Measurements from ENCODE around the gene ADGRB3. TPM values are rescaled to one million over a fixed set of nuclear protein-coding genes. Genes with fewer than 3 reads are reported as not detected.

Gene ADGRB3
- total RNA-seq, 1 donor from 2014 or later = 2.7 TPM

DNA sequence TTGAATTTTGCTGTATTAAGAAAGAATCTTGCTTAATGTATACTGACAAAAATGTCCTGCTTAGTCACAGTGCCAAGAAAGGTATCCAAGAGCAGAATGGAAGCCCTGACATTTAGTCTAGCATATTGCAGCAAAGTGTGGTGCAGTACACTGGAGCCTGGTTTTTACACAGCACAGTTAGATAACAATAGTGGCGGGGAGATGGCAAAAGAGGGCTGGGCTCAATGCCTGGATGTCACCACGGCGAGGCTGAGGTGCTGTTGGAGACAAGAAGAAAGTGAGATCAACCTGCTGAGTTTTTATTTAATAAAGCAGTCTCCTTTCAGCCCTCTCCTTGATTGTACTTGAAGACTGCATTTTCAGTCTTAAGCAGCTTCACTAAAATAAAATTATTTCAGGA lies 735.7 kb downstream of the ADGRB3 start:
- DNase-seq (ENCODE audit: extremely low spot score in 2 of 2) = no peak
- no peak overlapping the region for H3K27ac ChIP-seq
- H3K4me1 ChIP-seq = no peaks in the 10 kb centered on the region
- intact Hi-C loops (cut with DNase I) = no loop called here
- no peak overlapping the region for H3K4me3 ChIP-seq
- H3K36me3 ChIP-seq = no peaks in the 10 kb centered on the region
- H3K9me3 ChIP-seq = no peaks in the 10 kb centered on the region
- no peaks in the 10 kb centered on the region for H3K27me3 ChIP-seq
- TF ChIP-seq POLR2AphosphoS5 (IDR thresholded peaks at IDR 0.05; ENCODE audit: insufficient read depth in 1 of 2, low read depth in 1 of 2) = no peak
- TF ChIP-seq POLR2A (IDR thresholded peaks at IDR 0.05) = no peak

DNA sequence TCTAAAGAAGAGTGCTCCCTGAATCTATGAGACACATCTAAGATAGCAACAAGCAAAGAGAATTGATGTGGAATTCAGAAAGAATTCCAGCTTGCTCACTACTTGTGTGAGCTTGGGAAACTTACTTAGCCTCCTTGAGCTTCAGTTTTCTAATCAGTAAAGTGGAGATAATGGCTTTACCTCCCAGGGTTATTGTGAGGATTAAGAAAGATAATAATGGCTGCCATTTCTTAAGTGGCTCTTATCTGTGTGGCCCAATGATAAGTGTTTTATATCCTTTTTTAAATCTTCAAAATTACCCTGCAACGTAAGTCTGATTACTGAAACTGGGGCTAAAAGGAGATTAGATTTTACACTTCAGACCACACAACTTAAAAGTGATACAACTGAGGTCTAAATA lies 743.2 kb downstream of the ADGRB3 start:
- DNase-seq (ENCODE audit: extremely low spot score in 2 of 2) = no peak
- H3K27ac ChIP-seq = no peak overlapping the region
- intact Hi-C loops (cut with DNase I) = no loop called here
- no peaks in the 10 kb centered on the region for H3K4me1 ChIP-seq
- H3K9me3 ChIP-seq = no peaks in the 10 kb centered on the region
- H3K36me3 ChIP-seq = no peaks in the 10 kb centered on the region
- no peaks in the 10 kb centered on the region for H3K27me3 ChIP-seq
- TF ChIP-seq POLR2AphosphoS5 (IDR thresholded peaks at IDR 0.05; ENCODE audit: insufficient read depth in 1 of 2, low read depth in 1 of 2) = no peak
- TF ChIP-seq, protein P1, sequence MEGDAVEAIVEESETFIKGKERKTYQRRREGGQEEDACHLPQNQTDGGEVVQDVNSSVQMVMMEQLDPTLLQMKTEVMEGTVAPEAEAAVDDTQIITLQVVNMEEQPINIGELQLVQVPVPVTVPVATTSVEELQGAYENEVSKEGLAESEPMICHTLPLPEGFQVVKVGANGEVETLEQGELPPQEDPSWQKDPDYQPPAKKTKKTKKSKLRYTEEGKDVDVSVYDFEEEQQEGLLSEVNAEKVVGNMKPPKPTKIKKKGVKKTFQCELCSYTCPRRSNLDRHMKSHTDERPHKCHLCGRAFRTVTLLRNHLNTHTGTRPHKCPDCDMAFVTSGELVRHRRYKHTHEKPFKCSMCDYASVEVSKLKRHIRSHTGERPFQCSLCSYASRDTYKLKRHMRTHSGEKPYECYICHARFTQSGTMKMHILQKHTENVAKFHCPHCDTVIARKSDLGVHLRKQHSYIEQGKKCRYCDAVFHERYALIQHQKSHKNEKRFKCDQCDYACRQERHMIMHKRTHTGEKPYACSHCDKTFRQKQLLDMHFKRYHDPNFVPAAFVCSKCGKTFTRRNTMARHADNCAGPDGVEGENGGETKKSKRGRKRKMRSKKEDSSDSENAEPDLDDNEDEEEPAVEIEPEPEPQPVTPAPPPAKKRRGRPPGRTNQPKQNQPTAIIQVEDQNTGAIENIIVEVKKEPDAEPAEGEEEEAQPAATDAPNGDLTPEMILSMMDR (IDR thresholded peaks at IDR 0.05) = no peak
- TF ChIP-seq POLR2A (IDR thresholded peaks at IDR 0.05) = no peak
- H3K4me3 ChIP-seq = no peak overlapping the region

DNA sequence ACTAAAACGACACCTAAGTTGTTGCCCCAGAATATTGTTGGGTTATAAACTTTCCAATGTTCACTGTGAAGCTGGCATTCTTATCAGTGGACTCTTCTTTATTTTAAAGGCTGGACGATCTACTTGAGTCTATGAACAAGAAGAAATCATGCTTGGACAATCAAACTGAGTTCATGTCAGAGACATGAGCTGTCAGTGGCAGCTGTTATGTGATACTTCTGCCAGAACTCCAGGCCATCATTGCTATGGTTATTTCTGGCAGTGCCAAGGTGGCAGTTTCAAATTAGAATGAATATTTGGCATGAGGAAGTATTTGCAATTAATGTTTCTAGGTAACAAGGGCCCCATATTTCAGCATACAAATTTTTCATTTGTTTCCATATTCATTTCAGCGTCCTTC lies 744.4 kb downstream of the ADGRB3 start:
- intact Hi-C loops (cut with DNase I) = no loop called here
- Histone ChIP-seq H3K4me1 (no peaks in the 10 kb centered on the region), H3K27ac (no peak overlapping the region), H3K27me3 (no peaks in the 10 kb centered on the region), H3K4me3 (no peak overlapping the region), H3K36me3 (no peaks in the 10 kb centered on the region), H3K9me3 (no peaks in the 10 kb centered on the region)
- TF ChIP-seq POLR2AphosphoS5 (IDR thresholded peaks at IDR 0.05; ENCODE audit: insufficient read depth in 1 of 2, low read depth in 1 of 2) (no peak), POLR2A (IDR thresholded peaks at IDR 0.05) (no peak)
- TF ChIP-seq, protein P1 (IDR thresholded peaks at IDR 0.05) = no peak
- no peak for DNase-seq (ENCODE audit: extremely low spot score in 2 of 2)

DNA sequence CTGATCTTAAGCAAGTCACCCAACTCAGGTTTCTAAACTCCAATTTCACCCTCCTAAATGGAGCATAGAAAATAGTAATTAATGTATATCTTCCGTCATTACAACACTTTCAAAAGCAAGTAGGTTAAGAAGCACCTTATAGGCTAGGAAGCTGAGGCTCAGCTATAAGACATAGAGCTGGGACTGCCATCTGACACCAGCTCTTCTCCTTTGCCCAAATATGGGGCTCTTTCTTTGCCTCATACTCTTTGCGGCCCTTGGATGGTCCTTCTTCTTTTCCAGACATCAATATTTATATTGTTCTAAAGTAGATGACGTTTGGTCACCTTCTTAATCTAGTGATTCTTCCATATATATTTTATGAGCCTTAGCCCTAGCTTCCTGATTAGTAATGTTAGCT lies 748.5 kb downstream of the ADGRB3 start:
- intact Hi-C loops (cut with DNase I) = no loop called here
- H3K27ac ChIP-seq = no peak overlapping the region
- H3K4me3 ChIP-seq = no peak overlapping the region
- no peaks in the 10 kb centered on the region for H3K4me1 ChIP-seq
- no peak for DNase-seq (ENCODE audit: extremely low spot score in 2 of 2)
- no peaks in the 10 kb centered on the region for H3K36me3 ChIP-seq
- H3K27me3 ChIP-seq = no peaks in the 10 kb centered on the region
- TF ChIP-seq POLR2AphosphoS5 (IDR thresholded peaks at IDR 0.05; ENCODE audit: insufficient read depth in 1 of 2, low read depth in 1 of 2) = no peak
- TF ChIP-seq POLR2A (IDR thresholded peaks at IDR 0.05) = no peak
- TF ChIP-seq, protein P1 (IDR thresholded peaks at IDR 0.05) = no peak
- H3K9me3 ChIP-seq = no peaks in the 10 kb centered on the region

DNA sequence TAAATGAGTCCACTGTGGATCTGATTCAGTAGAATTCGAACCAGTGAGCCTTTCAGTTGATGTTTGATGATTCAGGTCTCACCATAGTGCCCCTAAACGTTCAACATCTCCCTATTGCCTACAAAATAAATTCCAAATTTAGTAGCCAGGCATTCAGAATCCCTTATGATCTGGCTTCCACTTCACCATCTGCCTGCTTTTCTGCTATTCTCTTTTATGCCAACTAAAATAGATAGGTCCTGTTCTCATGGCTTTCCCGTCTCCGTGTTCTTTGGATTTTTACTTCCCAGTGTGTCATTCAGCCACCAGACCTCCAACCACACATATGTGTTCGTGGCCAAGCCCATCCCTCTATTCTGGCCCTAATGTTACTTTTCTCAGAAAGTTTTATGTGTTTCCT lies 751.3 kb downstream of the ADGRB3 start:
- H3K4me1 ChIP-seq = no peaks in the 10 kb centered on the region
- intact Hi-C loops (cut with DNase I) = no loop called here
- no peaks in the 10 kb centered on the region for H3K36me3 ChIP-seq
- TF ChIP-seq POLR2AphosphoS5 (IDR thresholded peaks at IDR 0.05; ENCODE audit: insufficient read depth in 1 of 2, low read depth in 1 of 2) = no peak
- TF ChIP-seq POLR2A (IDR thresholded peaks at IDR 0.05) = no peak
- TF ChIP-seq, protein P1 (IDR thresholded peaks at IDR 0.05) = no peak
- no peaks in the 10 kb centered on the region for H3K9me3 ChIP-seq
- no peak for DNase-seq (ENCODE audit: extremely low spot score in 2 of 2)
- no peaks in the 10 kb centered on the region for H3K27me3 ChIP-seq
- no peak overlapping the region for H3K4me3 ChIP-seq
- H3K27ac ChIP-seq = no peak overlapping the region
